GM21360 (cell line): ENCODE measurements around the gene ALAD.

Source experiments
- ATAC-seq: cut with Tn5 transposase; IDR thresholded peaks from one replicate; pipeline ENCODE4 v1.9.1; 2021; ENCODE audit warnings: mild to moderate bottlenecking, moderate library complexity; ENCODE audit not compliant: unreplicated experiment

ALAD gene

DNA sequence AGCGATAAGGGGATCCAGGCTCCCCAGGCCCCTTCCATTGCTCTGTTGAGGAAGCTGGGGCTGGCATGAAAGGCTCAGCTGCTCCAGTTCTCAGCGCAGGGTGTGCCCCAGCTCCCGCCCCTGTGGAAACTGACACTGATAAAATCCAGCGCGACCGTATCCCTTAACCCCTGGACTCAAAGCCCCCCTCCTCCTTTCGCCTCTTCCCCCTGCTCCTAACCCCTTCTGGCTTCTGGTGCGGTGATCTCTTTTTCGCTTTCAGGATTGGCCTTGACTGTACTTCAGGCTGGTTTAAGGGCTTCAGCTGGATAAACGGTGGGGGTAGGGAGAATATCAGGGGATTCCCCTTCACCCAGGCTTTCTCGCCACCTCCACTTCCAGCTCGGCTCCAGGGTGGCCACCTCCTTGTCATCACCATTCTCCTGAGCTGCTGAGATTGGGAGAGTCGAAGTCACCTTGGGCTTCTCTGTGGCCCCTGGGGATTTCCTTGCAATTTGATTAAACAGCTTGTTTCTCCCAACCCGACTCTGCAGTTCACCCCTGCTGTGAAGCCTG lies 50.9 kb downstream of the ALAD start:
- no peak for ATAC-seq

GRCh38 chr9:113349445-113350094 lies 51.5 kb downstream of the ALAD start, which contains the start of gene BSPRY:
Gene BSPRY (plus strand): TSS chr9:113349541. CDS start chr9:113349580, 39 bp downstream.
- ATAC-seq = no peak

DNA sequence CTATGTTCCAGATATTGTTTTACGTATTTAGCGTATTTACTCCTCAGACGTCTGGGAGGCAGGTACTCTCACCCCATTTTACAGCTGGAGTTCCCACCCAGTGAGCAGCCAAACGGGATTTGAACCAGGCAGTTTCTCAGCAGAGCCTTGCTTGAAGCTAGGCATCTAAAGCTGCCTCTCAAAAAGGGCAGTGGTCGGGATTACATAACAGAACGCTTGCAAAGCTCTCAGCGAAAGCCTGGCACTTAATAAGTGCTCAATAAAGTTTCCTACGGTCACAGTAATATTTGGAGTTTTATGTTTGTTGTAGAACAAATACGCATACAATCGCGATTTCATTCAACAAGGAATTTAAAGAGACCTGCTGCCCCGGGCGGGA lies 52.0 kb downstream of the ALAD start:
- no peak for ATAC-seq

- ATAC-seq = no peak
Measured at GRCh38 chr9:113348437-113348836, 52.6 kb downstream of the ALAD start.

- ATAC-seq = no peak
Measured at GRCh38 chr9:113345671-113346070, 55.4 kb downstream of the ALAD start.

GRCh38 chr9:113345190-113345589 lies 55.9 kb downstream of the ALAD start:
- ATAC-seq = no peak

DNA sequence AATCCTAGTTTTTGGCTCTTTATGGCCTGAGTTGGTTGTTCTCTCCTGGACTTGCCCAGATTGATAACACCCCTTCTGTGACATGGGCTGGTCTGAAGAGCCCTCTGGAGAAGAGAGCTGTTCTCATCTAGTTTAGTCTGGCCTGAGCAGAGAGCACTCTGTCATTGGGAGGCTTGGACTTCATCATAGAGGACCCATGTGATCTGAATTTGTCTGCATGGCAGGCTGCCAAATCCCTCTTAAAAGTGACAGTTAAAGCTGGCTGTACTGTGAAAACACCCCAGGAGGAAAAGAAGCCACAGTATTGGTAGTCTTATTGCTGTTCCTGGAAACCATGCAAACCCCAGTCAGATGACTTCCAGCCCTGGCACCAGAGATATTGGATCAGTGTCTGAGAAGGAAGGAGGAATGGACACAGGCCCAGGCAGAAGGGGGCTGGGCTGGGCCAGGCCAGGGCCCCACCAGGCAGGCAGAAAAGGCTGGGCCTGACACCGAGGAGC lies 57.3 kb downstream of the ALAD start:
- no peak for ATAC-seq

GRCh38 chr9:113341712-113342410 lies 59.2 kb downstream of the ALAD start:
- ATAC-seq = no peak

DNA sequence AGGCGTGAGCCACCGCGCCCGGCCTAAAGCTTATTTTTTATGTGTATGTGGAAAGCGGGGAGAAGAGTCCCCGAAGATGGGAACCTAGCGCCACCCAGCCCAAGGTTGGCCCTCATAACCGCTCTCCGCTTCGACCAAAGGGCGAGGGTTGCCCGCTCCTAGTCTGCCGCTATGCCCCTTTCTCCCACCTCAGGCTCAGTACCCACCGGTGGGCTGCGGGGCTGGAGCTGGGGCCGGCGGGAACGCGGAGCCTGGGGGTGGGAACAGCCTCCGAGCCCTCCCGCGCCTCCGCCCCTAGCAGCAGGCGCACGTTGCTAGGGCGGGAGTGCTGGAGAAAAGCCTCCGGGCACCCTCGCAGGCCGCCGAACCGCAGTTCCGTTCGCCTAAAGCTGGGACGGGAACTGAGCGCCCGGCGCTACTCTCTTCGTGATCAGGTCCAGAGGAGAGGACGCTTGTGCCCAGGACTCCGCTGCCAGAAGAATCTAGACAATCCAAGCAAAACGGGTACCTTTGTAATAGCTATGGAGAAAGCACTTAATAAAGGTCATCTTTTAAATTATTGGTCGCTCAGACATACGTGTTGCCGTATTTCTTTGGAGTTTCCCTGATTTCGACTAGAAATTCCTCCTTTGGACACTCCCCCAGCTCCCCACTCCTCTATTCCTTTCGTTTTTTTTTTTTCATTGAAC lies 60.9 kb downstream of the ALAD start, which contains the start of gene WDR31:
Gene WDR31 (minus strand): TSS at position 265 of the 689 bp plus-strand sequence. CDS start 8,253 bp downstream, outside the sequence.
- peak; percentile 95 for ATAC-seq

GRCh38 chr9:113337714-113338113 lies 63.4 kb downstream of the ALAD start:
- ATAC-seq = no peak
